Measurements from ENCODE around the gene NEURL1. TPM values are rescaled to one million over a fixed set of nuclear protein-coding genes. Genes with fewer than 3 reads are reported as not detected.

NEURL1 gene
- total RNA-seq, 1 experiment from 2014 or later, result 4.8 TPM

DNA sequence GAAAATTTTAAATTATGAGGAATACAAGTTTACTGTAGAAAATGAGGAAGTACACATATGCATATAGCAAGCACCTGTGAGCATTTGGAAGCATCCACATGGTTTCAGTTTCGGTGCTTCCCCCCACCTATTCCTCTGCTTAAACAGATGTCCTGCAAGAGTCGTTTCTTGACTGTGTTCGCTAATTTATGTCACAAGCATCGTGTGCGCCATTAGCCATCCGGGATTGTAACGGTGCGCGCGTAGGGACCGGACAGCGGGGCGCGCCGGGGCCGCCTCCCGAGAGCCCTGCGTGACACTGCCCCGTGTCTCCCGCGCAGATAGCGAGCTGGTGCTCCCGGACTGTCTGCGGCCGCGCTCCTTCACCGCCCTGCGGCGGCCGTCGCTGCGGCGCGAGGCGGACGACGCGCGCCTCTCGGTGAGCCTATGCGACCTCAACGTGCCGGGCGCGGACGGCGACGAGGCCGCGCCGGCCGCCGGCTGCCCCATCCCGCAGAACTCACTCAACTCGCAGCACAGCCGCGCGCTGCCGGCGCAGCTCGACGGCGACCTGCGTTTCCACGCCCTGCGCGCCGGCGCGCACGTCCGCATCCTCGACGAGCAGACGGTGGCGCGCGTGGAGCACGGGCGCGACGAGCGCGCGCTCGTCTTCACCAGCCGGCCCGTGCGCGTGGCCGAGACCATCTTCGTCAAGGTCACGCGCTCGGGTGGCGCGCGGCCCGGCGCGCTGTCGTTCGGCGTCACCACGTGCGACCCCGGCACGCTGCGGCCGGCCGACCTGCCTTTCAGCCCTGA lies 90.9 kb downstream of the NEURL1 start:
- H3K4me2 ChIP-seq, result no peak overlapping the region
- no peaks in the 10 kb centered on the region for H3K36me3 ChIP-seq (ENCODE audit: low read depth)
- H3K4me1 ChIP-seq (replicated peaks; ENCODE audit: insufficient read depth), result no peaks in the 10 kb centered on the region
- H3K4me3 ChIP-seq, result no peak overlapping the region
- H3F3A ChIP-seq (ENCODE audit: insufficient read depth, low read depth), result no peaks in the 10 kb centered on the region
- no peak overlapping the region for H3K27ac ChIP-seq
- no peaks in the 10 kb centered on the region for H3K27me3 ChIP-seq (ENCODE audit: insufficient read depth, low read depth)
- no peaks in the 10 kb centered on the region for H4K20me1 ChIP-seq (ENCODE audit: insufficient read depth)
- intact Hi-C loops (cut with micrococcal nuclease; ENCODE audit: unreplicated experiment), result no loop called here
- ChIA-PET CTCF (no interaction called here), POLR2A (ENCODE audit: unreplicated experiment) (no interaction called here)
- BruUV-seq (replicated peaks), result no TSS peak
- H3K9me3 ChIP-seq (ENCODE audit: insufficient read depth, low read depth), result no peaks in the 10 kb centered on the region
- DNase-seq, result no peak
- no peak overlapping the region for H2AFZ ChIP-seq
- H3K79me2 ChIP-seq (ENCODE audit: low read depth), result no peaks in the 10 kb centered on the region
- no peaks in the 10 kb centered on the region for H3K9me2 ChIP-seq (ENCODE audit: insufficient read depth)
- no peak for TF ChIP-seq EZH2 (IDR thresholded peaks at IDR 0.05; ENCODE audit: low read depth)
- TF ChIP-seq, protein P1, sequence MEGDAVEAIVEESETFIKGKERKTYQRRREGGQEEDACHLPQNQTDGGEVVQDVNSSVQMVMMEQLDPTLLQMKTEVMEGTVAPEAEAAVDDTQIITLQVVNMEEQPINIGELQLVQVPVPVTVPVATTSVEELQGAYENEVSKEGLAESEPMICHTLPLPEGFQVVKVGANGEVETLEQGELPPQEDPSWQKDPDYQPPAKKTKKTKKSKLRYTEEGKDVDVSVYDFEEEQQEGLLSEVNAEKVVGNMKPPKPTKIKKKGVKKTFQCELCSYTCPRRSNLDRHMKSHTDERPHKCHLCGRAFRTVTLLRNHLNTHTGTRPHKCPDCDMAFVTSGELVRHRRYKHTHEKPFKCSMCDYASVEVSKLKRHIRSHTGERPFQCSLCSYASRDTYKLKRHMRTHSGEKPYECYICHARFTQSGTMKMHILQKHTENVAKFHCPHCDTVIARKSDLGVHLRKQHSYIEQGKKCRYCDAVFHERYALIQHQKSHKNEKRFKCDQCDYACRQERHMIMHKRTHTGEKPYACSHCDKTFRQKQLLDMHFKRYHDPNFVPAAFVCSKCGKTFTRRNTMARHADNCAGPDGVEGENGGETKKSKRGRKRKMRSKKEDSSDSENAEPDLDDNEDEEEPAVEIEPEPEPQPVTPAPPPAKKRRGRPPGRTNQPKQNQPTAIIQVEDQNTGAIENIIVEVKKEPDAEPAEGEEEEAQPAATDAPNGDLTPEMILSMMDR (conservative IDR thresholded peaks at IDR 0.05), result no peak

- Histone ChIP-seq H3F3A (ENCODE audit: insufficient read depth, low read depth) (no peaks in the 10 kb centered on the region), H4K20me1 (ENCODE audit: insufficient read depth) (no peaks in the 10 kb centered on the region), H3K4me2 (no peak overlapping the region), H3K36me3 (ENCODE audit: low read depth) (no peaks in the 10 kb centered on the region), H3K27ac (no peak overlapping the region), H3K79me2 (ENCODE audit: low read depth) (no peaks in the 10 kb centered on the region), H2AFZ (no peak overlapping the region), H3K4me1 (replicated peaks; ENCODE audit: insufficient read depth) (no peaks in the 10 kb centered on the region), H3K4me3 (no peak overlapping the region), H3K9me3 (ENCODE audit: insufficient read depth, low read depth) (no peaks in the 10 kb centered on the region), H3K27me3 (ENCODE audit: insufficient read depth, low read depth) (no peaks in the 10 kb centered on the region), H3K9me2 (ENCODE audit: insufficient read depth) (no peaks in the 10 kb centered on the region)
- intact Hi-C loops (cut with micrococcal nuclease; ENCODE audit: unreplicated experiment), result no loop called here
- TF ChIP-seq EZH2 (IDR thresholded peaks at IDR 0.05; ENCODE audit: low read depth), result no peak
- TF ChIP-seq, protein P1 (conservative IDR thresholded peaks at IDR 0.05), result no peak
- ChIA-PET POLR2A (ENCODE audit: unreplicated experiment) (no interaction called here), CTCF (no interaction called here)
- no TSS peak for BruUV-seq (replicated peaks)
- no peak for DNase-seq
These were observed 91.5 kb downstream of the NEURL1 start for GRCh38 chr10:103585011-103585405.

DNA sequence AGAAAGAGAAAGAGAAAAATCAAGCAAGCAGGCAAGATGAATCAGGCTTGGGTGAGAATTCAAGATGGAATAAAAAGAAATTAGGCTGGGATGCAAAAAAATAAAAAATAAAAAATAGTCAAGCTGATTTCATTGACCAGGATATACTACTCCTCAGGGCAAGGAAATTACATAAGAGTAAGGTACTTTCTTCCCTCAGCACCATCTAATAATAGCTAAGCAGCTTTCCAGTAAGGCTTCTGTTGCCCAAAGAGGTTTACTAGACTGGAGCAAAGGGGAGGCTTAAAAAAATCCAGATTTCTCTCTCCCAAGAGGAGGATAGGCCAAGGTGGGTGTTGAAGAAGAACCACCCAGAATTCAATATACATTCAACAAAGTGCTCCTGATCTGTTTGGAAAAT lies 93.6 kb downstream of the NEURL1 start:
- Histone ChIP-seq H2AFZ (no peak overlapping the region), H3K4me1 (replicated peaks; ENCODE audit: insufficient read depth) (no peaks in the 10 kb centered on the region; the same call in 1 of the 2 replicates), H3K4me3 (no peak overlapping the region), H3K9me3 (ENCODE audit: insufficient read depth, low read depth) (no peaks in the 10 kb centered on the region), H3K27ac (no peak overlapping the region), H3F3A (ENCODE audit: insufficient read depth, low read depth) (no peaks in the 10 kb centered on the region), H3K36me3 (ENCODE audit: low read depth) (no peaks in the 10 kb centered on the region), H3K4me2 (no peak overlapping the region), H3K9me2 (ENCODE audit: insufficient read depth) (no peaks in the 10 kb centered on the region), H3K27me3 (ENCODE audit: insufficient read depth, low read depth) (no peaks in the 10 kb centered on the region), H4K20me1 (ENCODE audit: insufficient read depth) (no peaks in the 10 kb centered on the region), H3K79me2 (ENCODE audit: low read depth) (no peaks in the 10 kb centered on the region)
- CTCF ChIA-PET, result interaction anchor here (0.5 kb wide), 1 partner anchor 127 kb away, joined by 4 read pairs; no protein-coding TSS in a partner anchor
- no TSS peak for BruUV-seq (replicated peaks)
- intact Hi-C loops (cut with micrococcal nuclease; ENCODE audit: unreplicated experiment), result no loop called here
- TF ChIP-seq, protein P1 (conservative IDR thresholded peaks at IDR 0.05), result no peak
- TF ChIP-seq EZH2 (IDR thresholded peaks at IDR 0.05; ENCODE audit: low read depth), result no peak
- POLR2A ChIA-PET (ENCODE audit: unreplicated experiment), result no interaction called here
- DNase-seq, result no peak
